Measurements from ENCODE around the gene PTK7. TPM values are rescaled to one million over a fixed set of nuclear protein-coding genes. Genes with fewer than 3 reads are reported as not detected.

The PTK7 gene
- total and polyA plus RNA-seq, 2 experiments from 2014 or later = 46.1 to 147 TPM

- Mint-ChIP-seq H3K9me3 (no peaks in the 10 kb centered on the region), H3K4me3 (no peak overlapping the region; the same call in 2 of the 3 replicates), H3K36me3 (ENCODE audit: low read depth) (no peaks in the 10 kb centered on the region), H3K27me3 (ENCODE audit: insufficient read depth, low read depth, poor library complexity) (peaks cover 10% of the 10 kb centered on the region), H3K4me1 (peaks cover 29% of the 10 kb centered on the region), H3K27ac (peak overlapping the region; percentile 89)
- H2AFZ ChIP-seq = no peak overlapping the region
- H4K20me1 ChIP-seq (replicated peaks; ENCODE audit: insufficient read depth) = 0 out of 2 replicates have a peak, but pooled peaks cover 7% of the 10 kb centered on the region
- H3K79me2 ChIP-seq (replicated peaks; ENCODE audit: insufficient read depth) = peaks cover 90% of the 10 kb centered on the region
- DNase-seq (ENCODE audit: low spot score) = no peak
- no peaks in the 10 kb centered on the region for H3K27me3 ChIP-seq (ENCODE audit: insufficient read depth)
- H3F3A ChIP-seq (replicated peaks; ENCODE audit: low read depth) = 0 out of 2 replicates have a peak, but pooled peaks cover 2% of the 10 kb centered on the region
- no peaks in the 10 kb centered on the region for H3K9me2 ChIP-seq (ENCODE audit: insufficient read depth)
- peak; percentile 77 for ATAC-seq
- TF ChIP-seq CTCF (conservative IDR thresholded peaks at IDR 0.05; ENCODE audit: low read depth in 2 of 2) = no peak
- no peak for TF ChIP-seq REST (IDR thresholded peaks at IDR 0.05; ENCODE audit: unreplicated experiment)
- no peak for TF ChIP-seq POLR2AphosphoS5 (IDR thresholded peaks at IDR 0.05; ENCODE audit: low read depth)
- no peak for TF ChIP-seq EZH2phosphoT487 (IDR thresholded peaks at IDR 0.05; ENCODE audit: unreplicated experiment)
- no peak for TF ChIP-seq ZNF331 (CRISPR knock-in tag; IDR thresholded peaks at IDR 0.05; ENCODE audit: low read depth)
- TF ChIP-seq EZH2 (IDR thresholded peaks at IDR 0.05; ENCODE audit: low read depth, unreplicated experiment) = no peak
- TF ChIP-seq ETS1 (IDR thresholded peaks at IDR 0.05) = no peak
- TF ChIP-seq ZNF114 (CRISPR knock-in tag; IDR thresholded peaks at IDR 0.05) = no peak
- TF ChIP-seq ZNF462 (CRISPR knock-in tag; IDR thresholded peaks at IDR 0.05) = no peak
- no peak for TF ChIP-seq CREB1 (CRISPR knock-in tag; IDR thresholded peaks at IDR 0.05; ENCODE audit: low read depth)
- no peak for TF ChIP-seq JUNB (IDR thresholded peaks at IDR 0.05; ENCODE audit: unreplicated experiment)
- TF ChIP-seq STAT1 (IDR thresholded peaks at IDR 0.05; ENCODE audit: unreplicated experiment) = no peak
- no peaks in the 10 kb centered on the region for H3K36me3 ChIP-seq (ENCODE audit: insufficient read depth)
- peaks cover 22% of the 10 kb centered on the region for H3K4me1 ChIP-seq (ENCODE audit: insufficient read depth)
- H3K27ac ChIP-seq (ENCODE audit: low read depth) = peak overlapping the region; percentile 89
- H3K4me3 ChIP-seq = no peak overlapping the region
- H3K4me2 ChIP-seq = peak overlapping the region; percentile 65; the same call in 1 of the 2 replicates
Measured at GRCh38 chr6:43113431-43114260, 37.5 kb downstream of the PTK7 start.

Data from GM23338 (cell line).